Thyroid gland (tissue), 4 donors: Measurements from ENCODE around the gene DDX51. TPM values are rescaled to one million over a fixed set of nuclear protein-coding genes. Genes with fewer than 3 reads are reported as not detected.

Source experiments
- DNase-seq, 2 donors: peaks; one replicate each; pipeline ENCODE4 v3.0.0-alpha.2; 2019
- H3K27ac ChIP-seq, 3 donors: fragments of 200-600 bp; sonication (generic); 1 replicate in 2 of 3; 2 replicates in 1 of 3; pipeline ENCODE4 v1.5.1; 2016 to 2019; ENCODE audit warnings: mild to moderate bottlenecking in 1 of 3, moderate library complexity in 1 of 3
- H3K27me3 ChIP-seq: fragments of 200-600 bp; sonication (generic); one replicate; pipeline ENCODE4 v1.5.1; 2019
- H3K36me3 ChIP-seq, 2 donors: fragments of 200-600 bp; sonication (generic); one replicate each; pipeline ENCODE4 v1.5.1; 2016 to 2019
- H3K4me1 ChIP-seq, 2 donors: fragments of 200-600 bp; sonication (generic); one replicate each; pipeline ENCODE4 v1.5.1; 2017 to 2019
- H3K4me3 ChIP-seq, 3 donors: fragments of 200-600 bp; sonication (generic); replicated peaks in 1 of 3; 1 replicate in 2 of 3; 2 replicates in 1 of 3; pipeline ENCODE4 v1.5.1; 2016; ENCODE audit warnings: mild to moderate bottlenecking in 1 of 3
- H3K9me3 ChIP-seq: fragments of 200-600 bp; sonication (generic); one replicate; pipeline ENCODE4 v1.5.1; 2017
- POLR2A ChIP-seq, 2 donors: fragments of 450-650 bp; IDR thresholded peaks; one replicate each; pipeline ENCODE4 v1.6.1; 2017; ENCODE audit warnings: antibody characterized with exemption in 2 of 2, mild to moderate bottlenecking in 2 of 2, moderate library complexity in 1 of 2
- WGBS, 2 donors: methylation state at CpG; one replicate each; pipeline ENCODE4 v1.1.5; 2017; 5-methylcytosine and 5-hydroxymethylcytosine counted together
- intact Hi-C: fragments of 100-400 bp; cut with DNase I; formaldehyde crosslinking; loops from one replicate; pipeline ENCODE4 v1.15.1; 2023
- total RNA-seq, 4 donors: library from RNA; depleted of rRNA; stranded (reverse); fragments of >200 nt; gene quantifications; one replicate each; pipeline ENCODE4 v1.2.3, GENCODE V29; 2016
- TF ChIP-seq, protein P1 (sequence below), 6 experiments: fragments of 200-600 bp in 3 of 6; fragments of 450-650 bp in 3 of 6; sonication (generic) in 3 of 6; IDR thresholded peaks; one replicate each; pipeline ENCODE4 v1.5.1; 2016 to 2019; ENCODE audit warnings: antibody characterized with exemption in 6 of 6, mild to moderate bottlenecking in 2 of 6, inconsistent platforms in 1 of 6, moderate library complexity in 1 of 6

The DDX51 gene
- total RNA-seq, 4 donors from 2014 or later: 11.2 to 23.1 (median 13.7) TPM

DNA sequence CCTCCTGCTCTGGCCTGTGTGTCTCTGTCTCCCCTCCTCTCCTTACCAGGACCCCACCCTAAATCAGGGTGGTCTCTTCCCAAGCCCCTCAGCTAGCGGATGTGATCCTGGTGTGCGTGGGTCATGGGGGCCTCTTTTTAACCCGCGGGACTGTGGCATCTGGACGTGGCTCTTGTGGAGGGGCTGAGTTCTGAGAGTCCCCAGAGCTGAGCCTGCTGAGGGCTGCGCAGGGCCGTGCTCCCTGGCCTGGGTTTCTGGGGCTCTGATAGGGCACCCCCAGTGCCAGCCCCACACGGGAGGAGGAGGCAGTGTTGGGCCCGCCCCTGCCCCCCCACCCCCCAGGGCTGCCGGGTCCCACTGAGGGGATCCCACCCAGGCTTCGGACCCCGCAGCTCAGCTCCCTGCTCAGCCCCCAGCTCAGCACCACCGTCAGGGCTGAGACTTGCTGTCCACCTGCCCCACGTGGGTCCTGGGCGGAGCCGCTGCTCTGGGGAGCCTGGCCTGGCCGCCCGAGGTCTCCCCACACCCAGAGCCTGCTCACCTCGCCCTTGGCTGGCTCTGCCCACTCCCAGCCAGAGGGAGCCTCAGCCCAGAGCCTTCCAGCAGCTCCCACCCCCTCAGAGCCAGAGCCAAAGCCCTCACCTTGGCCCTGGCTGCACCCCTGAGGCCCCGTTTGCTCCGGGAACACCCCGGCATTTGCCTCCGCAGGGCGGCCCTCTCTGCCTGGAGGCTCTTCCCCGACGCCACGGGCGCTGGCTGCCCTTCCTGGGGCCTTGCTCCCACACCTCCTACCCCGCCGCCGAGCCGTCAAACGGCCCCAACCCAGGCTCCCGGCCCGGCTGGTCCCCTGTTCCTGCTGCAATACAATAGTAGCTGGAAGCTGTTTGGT is 31.6 kb upstream of the DDX51 start:
- TF ChIP-seq, protein P1, sequence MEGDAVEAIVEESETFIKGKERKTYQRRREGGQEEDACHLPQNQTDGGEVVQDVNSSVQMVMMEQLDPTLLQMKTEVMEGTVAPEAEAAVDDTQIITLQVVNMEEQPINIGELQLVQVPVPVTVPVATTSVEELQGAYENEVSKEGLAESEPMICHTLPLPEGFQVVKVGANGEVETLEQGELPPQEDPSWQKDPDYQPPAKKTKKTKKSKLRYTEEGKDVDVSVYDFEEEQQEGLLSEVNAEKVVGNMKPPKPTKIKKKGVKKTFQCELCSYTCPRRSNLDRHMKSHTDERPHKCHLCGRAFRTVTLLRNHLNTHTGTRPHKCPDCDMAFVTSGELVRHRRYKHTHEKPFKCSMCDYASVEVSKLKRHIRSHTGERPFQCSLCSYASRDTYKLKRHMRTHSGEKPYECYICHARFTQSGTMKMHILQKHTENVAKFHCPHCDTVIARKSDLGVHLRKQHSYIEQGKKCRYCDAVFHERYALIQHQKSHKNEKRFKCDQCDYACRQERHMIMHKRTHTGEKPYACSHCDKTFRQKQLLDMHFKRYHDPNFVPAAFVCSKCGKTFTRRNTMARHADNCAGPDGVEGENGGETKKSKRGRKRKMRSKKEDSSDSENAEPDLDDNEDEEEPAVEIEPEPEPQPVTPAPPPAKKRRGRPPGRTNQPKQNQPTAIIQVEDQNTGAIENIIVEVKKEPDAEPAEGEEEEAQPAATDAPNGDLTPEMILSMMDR (IDR thresholded peaks at IDR 0.05): no peak
- TF ChIP-seq POLR2A (IDR thresholded peaks at IDR 0.05): no peak
- no peak overlapping the region for H3K27ac ChIP-seq
- no peaks in the 10 kb centered on the region for H3K4me1 ChIP-seq
- H3K4me3 ChIP-seq: no peak overlapping the region
- no peaks in the 10 kb centered on the region for H3K27me3 ChIP-seq
- intact Hi-C loops: no loop called here
- no peak for DNase-seq
- no peaks in the 10 kb centered on the region for H3K36me3 ChIP-seq
- H3K9me3 ChIP-seq: no peaks in the 10 kb centered on the region
- 76 to 85% methylated on average over 15 to 21 of the region's 35 CpGs for WGBS, 2 donors

DNA sequence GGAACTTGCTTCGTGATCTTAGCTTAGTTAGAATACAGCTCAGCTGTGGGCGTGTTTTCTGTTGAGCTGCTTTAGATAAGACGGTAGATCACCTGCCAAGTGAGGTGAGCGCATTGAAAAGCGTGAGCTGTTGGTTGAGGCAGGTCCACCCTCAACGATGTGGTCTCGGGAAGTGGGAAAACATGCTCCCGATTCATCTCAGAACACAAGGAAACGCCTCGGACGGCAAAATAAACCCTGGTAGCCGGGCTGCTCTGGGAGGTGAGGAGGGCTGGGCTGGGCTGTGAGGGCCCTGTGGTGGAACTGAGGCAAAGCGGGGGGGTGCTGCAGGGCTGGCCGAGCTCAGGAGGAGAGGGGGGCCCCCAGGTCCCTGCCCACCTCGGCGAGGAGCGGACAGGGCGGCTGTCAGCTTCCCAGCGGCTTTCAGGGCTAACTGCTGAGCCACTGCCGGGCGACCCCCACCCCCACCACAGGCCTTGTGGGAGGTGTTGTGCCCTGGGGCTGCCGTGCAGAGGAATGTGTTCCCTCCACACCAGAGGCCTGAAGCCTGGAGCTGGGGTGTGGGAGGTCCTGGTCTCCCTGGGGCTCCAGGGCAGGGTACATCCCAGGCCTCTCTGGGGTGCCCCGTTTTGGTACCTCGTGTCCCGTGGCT is 30.8 kb upstream of the DDX51 start:
- no peak for DNase-seq
- H3K4me3 ChIP-seq: no peak overlapping the region
- TF ChIP-seq POLR2A (IDR thresholded peaks at IDR 0.05): no peak
- TF ChIP-seq, protein P1 (IDR thresholded peaks at IDR 0.05): no peak
- WGBS, 2 donors: 50 to 60% methylated on average over 17 to 25 of the region's 25 CpGs
- H3K9me3 ChIP-seq: no peaks in the 10 kb centered on the region
- no peak overlapping the region for H3K27ac ChIP-seq
- intact Hi-C loops: no loop called here
- H3K27me3 ChIP-seq: no peaks in the 10 kb centered on the region
- H3K36me3 ChIP-seq: no peaks in the 10 kb centered on the region
- H3K4me1 ChIP-seq: no peaks in the 10 kb centered on the region

DNA sequence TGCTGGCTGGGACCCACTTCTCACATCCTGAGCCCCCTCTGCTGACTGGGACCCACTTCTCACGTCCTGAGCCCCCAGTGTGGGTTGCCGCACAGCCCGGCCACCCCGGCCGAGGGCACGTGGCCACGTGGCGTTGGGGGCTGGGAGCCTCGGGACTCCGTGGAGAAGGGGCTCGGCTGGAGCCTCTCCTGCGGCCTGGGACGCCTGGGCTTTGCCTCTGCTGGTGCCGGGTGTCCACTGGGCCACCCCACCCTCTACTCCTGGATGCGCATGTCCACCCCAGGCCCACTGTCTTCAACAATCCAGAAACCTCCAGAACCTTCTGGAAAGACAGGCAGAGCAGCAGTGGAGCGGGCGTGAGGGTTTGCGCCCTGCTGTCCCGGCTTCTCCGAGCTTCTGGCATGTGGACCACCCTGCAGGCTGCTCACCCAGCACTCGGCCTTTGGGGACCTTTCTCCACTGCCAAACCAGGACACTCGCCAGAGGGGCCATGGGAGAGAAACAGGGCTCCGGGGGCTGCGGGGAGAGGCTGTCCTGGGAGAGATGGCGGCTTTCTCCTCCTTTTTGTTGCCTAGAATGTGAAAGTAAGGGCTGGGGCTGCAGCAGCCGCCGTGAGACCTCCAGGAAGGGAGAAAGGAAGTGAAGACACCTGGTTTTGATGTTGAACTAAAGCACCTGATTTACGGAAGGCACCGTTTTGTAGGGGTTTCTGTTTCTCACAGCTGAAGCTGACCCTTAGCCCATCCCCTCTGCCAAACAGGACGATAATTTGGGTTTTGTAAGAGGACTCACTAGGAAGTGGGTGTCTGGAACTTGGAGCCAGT is 30.1 kb upstream of the DDX51 start:
- Histone ChIP-seq H3K4me3 (no peak overlapping the region), H3K27ac (no peak overlapping the region), H3K4me1 (no peaks in the 10 kb centered on the region), H3K36me3 (no peaks in the 10 kb centered on the region), H3K27me3 (no peaks in the 10 kb centered on the region), H3K9me3 (no peaks in the 10 kb centered on the region)
- TF ChIP-seq POLR2A (IDR thresholded peaks at IDR 0.05): no peak
- TF ChIP-seq, protein P1 (IDR thresholded peaks at IDR 0.05): no peak
- intact Hi-C loops: no loop called here
- DNase-seq: no peak
- WGBS, 2 donors: 82 to 85% methylated on average over 19 to 24 of the region's 30 CpGs

DNA sequence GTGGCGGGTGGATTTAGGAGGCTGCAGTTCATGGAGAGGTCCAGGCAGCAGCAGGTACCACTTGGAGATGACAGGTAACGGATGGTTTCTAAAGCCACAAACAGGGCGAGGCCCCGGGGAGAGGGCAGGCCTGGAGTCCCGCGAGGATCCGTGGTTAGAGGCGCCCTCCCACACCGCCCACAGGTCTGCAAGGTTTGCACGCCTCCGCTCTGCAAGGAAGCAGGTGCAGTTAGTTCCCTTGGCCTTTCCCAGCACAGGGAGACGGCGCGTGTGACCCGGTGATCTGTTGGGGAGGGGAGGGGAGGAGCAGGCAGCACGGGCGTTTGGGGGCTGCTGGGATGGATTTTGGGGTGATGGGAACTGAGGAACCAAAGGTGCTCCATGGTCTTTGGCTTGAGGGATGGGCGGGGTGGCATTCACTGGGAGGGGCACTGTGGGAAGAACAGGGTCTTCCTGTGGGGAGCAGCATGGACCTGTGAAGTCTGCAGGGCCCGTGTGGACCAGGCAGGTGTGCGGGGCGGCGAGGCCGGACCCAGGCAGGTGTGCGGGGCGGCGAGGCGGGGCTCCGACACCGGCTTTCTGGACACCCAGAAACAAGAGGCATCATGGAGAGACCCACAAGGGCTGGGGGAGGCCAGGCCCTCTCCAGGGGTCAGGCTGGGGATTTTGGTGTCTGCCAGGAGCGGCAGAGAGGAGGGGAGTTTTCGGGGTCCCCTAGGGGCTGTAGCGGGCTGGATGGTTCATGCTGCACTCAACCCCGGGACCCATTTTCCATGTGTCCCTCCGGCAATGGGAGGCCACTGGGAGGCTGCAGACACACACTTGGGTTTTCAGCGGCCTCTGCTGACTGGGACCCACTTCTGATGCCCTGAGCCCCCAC is 29.3 kb upstream of the DDX51 start:
- intact Hi-C loops: no loop called here
- Histone ChIP-seq H3K4me3 (no peak overlapping the region), H3K27me3 (no peaks in the 10 kb centered on the region), H3K36me3 (no peaks in the 10 kb centered on the region), H3K4me1 (no peaks in the 10 kb centered on the region), H3K9me3 (no peaks in the 10 kb centered on the region), H3K27ac (no peak overlapping the region)
- TF ChIP-seq, protein P1 (IDR thresholded peaks at IDR 0.05): no peak
- no peak for DNase-seq
- 75 to 80% methylated on average over 31 to 35 of the region's 35 CpGs for WGBS, 2 donors
